NCI-H748 treated with DMSO at 0.1 percent for 48 hours (cell line): Measurements from ENCODE around the gene RPP30.

Source experiments
- DNase-seq: peaks from one replicate; lab custom pipeline; 2025; lab: John Stamatoyannopoulos, UW

RPP30 gene

GRCh38 chr10:90944749-90945148 lies 73.0 kb downstream of the RPP30 start:
- no peak for DNase-seq

DNA sequence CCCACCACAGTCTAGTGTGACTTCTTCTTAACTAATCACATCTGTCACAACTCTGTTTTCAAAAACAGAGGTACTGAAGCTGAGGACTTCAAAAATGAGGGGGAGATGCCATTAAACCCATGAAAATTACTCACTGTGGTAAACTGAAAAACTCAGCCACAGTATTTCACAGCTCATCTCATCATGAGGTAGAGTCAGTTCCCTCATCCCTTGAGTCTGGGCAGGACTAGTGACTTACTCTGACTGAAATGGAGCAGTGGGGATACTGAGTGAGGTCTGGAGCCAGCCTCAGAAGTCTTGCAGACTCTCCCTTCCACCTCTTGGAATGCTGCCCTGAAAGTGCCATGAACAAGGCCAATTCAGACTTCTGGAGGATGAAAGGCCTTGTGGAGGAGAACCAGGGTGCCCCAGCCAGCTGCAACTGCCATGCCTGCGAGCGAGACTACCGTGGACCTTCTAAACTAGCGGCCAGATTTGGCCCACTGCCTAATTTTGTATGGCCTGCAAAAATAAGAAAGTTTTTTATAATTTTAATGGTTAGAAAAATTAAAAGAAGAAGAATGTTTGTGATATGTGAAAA lies 73.8 kb downstream of the RPP30 start:
- DNase-seq = no peak

GRCh38 chr10:90947030-90947960 lies 75.5 kb downstream of the RPP30 start:
- no peak for DNase-seq
